ENCODE data around the gene ITIH3. TPM values are rescaled to one million over a fixed set of nuclear protein-coding genes. Genes with fewer than 3 reads are reported as not detected.

The ITIH3 gene
- total and polyA plus RNA-seq, 10 of the 15 experiments (the other 5 are each of a cell fraction or from before 2014, with no cell fraction given), result 0.07 to 0.17 (median 0.15) TPM; not detected in 7

DNA sequence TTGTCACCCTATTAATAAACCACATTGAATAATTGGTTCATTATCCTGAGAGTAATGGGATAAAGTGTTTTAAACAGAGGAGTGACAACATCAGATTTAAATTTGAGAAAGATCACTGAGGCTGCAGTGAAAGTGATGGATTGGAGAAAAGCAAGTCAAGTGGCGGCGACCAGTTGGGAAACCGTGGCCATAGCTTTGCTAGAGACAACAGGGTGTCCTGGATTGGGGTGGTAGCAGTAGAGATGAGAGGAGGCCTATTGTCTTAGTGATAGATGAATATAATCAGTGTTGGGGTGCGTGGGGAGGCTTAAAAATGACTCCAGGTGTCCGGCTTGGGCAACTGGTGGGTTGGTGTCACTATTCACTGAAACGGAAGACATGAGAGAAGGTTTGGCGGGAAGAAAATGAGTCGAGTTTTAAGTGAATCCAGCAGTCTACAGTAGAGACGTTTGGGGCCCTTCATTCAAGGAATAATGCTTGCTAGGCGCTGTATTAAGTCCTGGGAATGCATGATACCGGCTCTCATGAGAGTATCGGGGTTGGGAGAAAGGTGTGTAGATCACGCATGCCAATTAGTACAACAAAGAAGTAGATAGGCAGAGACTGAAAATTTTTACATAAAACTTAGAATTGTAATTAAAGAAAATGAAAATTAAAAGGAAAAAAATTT, 24.7 kb upstream of the ITIH3 start:
- ChIA-PET CTCF (interaction anchor here (0.9 to 1.2 kb wide), 3 partner anchors 10 to 125 kb away, joined by 3 to 4 read pairs (median 4); no protein-coding TSS in a partner anchor), POLR2A (interaction anchor here (0.6 to 1.5 kb wide), 6 partner anchors 9 to 85 kb away, joined by 3 to 15 read pairs (median 3); no protein-coding TSS in a partner anchor), SMC1A (ENCODE audit: uncharacterized antibody, unreplicated experiment) (interaction anchor here (0.9 to 1.3 kb wide), 4 partner anchors 10 to 83 kb away, joined by 3 to 5 read pairs (median 3); no protein-coding TSS in a partner anchor), RAD21 (ENCODE audit: unreplicated experiment) (interaction anchor here (0.6 to 1.9 kb wide), 4 partner anchors 9 to 304 kb away, joined by 3 to 8 read pairs (median 4); partner anchors contain the start of genes GLT8D1 and SPCS1)
- in situ Hi-C loops (cut with MboI) (no loop called here), intact Hi-C loops (cut with micrococcal nuclease; ENCODE audit: unreplicated experiment) (loop anchor here (2.0 kb wide), 1 partner anchor 63 kb away; the partner anchor contains the start of gene SPCS1)
- H3K4me1 ChIP-seq (ENCODE audit: control insufficient read depth, insufficient read depth, low read length), result peaks cover 4% of the 10 kb centered on the region
- no peaks in the 10 kb centered on the region for H3K9me3 ChIP-seq (replicated peaks; ENCODE audit: control insufficient read depth, insufficient read depth, low read length)
- H3K4me3 ChIP-seq, result peak overlapping the region; percentile 73
- peak overlapping the region; percentile 86 for H2AFZ ChIP-seq (ENCODE audit: control insufficient read depth, low read depth, low read length)
- H3K27ac ChIP-seq (ENCODE audit: control insufficient read depth, insufficient read depth), result no peak overlapping the region
- peak overlapping the region; percentile 72 for H3K4me2 ChIP-seq (ENCODE audit: control insufficient read depth, insufficient read depth)
- ATAC-seq (no peak), DNase-seq (ENCODE audit: low read depth, low spot score) (no peak), FAIRE-seq (peak; percentile 56)
- no peak for TF ChIP-seq RELA (IDR thresholded peaks at IDR 0.05; ENCODE audit: borderline replicate concordance, partially characterized antibody)
- TF ChIP-seq, protein P1, sequence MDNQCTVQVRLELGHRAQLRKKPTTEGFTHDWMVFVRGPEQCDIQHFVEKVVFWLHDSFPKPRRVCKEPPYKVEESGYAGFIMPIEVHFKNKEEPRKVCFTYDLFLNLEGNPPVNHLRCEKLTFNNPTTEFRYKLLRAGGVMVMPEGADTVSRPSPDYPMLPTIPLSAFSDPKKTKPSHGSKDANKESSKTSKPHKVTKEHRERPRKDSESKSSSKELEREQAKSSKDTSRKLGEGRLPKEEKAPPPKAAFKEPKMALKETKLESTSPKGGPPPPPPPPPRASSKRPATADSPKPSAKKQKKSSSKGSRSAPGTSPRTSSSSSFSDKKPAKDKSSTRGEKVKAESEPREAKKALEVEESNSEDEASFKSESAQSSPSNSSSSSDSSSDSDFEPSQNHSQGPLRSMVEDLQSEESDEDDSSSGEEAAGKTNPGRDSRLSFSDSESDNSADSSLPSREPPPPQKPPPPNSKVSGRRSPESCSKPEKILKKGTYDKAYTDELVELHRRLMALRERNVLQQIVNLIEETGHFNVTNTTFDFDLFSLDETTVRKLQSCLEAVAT (IDR thresholded peaks at IDR 0.05), result peak; percentile 11; the same call in 1 of the 2 replicates
- H4K20me1 ChIP-seq (ENCODE audit: control insufficient read depth, insufficient read depth), result no peaks in the 10 kb centered on the region
- no peaks in the 10 kb centered on the region for H3K36me3 ChIP-seq (ENCODE audit: control insufficient read depth in 2 of 2, insufficient read depth in 2 of 2, low read length in 1 of 2)
- H3K27me3 ChIP-seq (replicated peaks in 1 of 2; ENCODE audit: control insufficient read depth in 2 of 2, insufficient read depth in 2 of 2, low read length in 1 of 2), result no peaks in the 10 kb centered on the region
- WGBS (ENCODE audit: insufficient coverage, insufficient replicate concordance, low lambda C conversion rate, missing lambda C conversion rate), result 39% methylated on average over 13 of the region's 13 CpGs
- H3K79me2 ChIP-seq (ENCODE audit: control insufficient read depth, insufficient read depth, low read length), result peaks cover 9% of the 10 kb centered on the region
- peak overlapping the region; percentile 78 for H3K9ac ChIP-seq (ENCODE audit: control insufficient read depth, insufficient read depth, low read length)
- BruUV-seq (replicated peaks), result TSS peak; percentile 65
